GM19025 (cell line): ENCODE results near the gene QSOX1.
"Not testable (repeated sequence)": the region's sequence is repeated elsewhere in the genome, so short reads cannot be mapped to it uniquely, and the experiment has no call there.

Experiments
- ATAC-seq: cut with Tn5 transposase; IDR thresholded peaks from one replicate; pipeline ENCODE4 v1.9.1; 2021; ENCODE audit warnings: mild to moderate bottlenecking, low read depth, moderate library complexity; ENCODE audit not compliant: unreplicated experiment

The QSOX1 gene

DNA sequence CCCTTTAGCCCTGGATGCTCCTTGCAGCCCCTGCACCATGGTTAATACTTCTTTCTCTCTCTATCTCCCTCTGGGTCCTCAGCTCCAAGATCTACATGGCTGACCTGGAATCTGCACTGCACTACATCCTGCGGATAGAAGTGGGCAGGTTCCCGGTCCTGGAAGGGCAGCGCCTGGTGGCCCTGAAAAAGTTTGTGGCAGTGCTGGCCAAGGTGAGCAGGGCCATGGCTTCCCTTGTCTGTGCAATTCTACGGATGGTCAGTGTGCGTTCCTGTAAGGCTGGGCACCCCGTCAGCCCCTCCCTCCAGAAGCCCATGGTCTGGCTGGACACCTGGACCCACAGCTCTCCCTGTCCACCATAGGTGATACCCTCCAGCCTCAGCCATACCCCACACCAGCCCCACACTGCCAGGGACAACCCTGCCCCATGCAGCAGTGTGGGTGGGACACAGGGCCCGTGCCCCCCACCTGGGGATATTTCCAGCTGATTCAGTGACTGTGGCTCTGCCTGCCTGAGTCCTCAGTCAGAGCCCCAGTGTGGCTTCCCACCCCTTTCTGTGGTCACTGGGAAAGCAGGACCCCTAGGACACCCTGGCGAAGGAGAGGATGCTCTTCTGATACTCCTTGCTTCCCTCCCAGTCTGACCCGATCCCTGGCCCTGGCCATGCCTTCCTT, 31.4 kb downstream of the QSOX1 start:
- no peak for ATAC-seq

DNA sequence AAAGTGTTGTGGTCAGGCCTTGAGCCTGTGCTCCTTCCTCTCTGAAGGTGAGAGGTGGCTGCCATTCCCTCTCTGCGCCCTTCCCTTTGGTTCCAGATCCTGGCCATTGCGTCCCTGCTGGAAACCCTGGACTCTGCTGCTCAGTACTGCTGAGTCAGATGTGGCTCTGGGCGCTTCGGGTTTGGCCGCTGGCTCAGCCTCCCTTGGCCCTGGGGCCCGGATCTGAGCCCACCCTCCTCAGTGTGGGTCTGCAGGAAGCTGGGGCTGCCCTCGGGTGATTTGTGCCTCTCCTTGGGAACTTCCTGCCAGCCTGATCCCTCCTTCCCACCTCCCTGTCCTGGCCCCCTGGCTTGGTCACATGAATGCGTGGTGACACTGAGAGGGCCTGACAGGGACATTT, 32.2 kb downstream of the QSOX1 start:
- no peak for ATAC-seq

DNA sequence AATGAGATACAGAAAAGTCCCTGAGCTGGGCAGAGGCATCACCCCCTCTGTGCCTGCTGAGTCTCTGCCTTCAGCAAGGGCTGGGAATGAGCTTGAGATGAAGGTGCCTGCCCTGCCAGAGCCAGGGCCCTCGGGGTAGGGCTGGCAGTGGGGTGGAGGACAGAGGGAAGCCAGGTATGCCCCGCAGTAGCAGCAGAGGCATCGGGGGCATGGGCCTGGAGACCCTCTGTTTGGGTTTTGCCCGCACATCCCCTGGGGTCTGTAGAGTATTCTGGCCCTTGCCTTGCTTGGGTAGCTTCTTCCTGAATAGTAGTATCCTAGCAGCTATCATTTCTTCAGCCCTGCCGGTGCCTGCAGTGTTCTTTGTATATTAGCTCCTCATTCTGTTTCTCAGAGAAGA, 33.0 kb downstream of the QSOX1 start:
- no peak for ATAC-seq

DNA sequence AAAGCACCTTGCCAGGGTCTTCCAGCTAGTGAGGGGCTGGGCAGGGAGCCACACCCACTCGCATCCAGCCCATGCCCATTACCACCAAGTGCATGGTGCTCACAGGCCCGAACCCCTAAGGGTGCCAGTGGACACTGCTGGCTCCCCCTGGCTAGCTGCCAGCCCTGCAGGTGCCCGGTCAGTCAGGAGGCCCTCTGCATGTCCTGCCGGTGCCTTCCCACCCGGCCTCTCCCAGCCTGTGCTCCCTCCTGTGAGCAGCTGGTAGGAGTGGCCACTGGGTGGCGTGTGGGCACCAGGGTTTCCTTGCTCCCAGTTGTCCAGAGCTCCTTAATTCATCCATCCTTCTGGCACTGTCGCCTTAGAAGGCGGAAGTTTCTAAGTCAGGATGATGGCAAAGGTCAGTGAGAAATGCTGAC, 33.4 kb downstream of the QSOX1 start:
- ATAC-seq = no peak

DNA sequence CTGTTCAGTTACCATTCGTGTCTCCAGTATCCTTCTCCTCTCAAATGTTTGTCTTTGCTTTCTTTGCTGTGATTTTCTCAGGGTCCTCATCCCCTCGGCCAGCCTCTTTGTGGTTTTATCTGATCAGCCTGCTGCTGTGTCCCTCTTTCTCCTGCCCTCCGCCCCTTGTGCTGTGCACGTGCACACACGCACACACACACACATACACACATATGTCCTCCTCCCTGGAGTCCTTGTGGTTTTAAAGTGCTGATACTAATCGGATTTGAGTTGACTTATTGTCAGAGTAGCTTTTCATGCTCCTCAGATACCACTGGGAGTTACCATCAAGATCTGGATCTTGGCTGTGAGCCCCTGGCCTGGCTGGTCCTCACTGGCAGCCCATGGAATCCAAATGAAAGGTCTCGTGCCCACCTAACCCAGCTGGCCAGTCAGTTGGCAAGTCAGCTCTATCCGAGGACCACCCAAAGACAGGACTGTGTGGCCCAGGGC, 34.1 kb downstream of the QSOX1 start:
- no peak for ATAC-seq

DNA sequence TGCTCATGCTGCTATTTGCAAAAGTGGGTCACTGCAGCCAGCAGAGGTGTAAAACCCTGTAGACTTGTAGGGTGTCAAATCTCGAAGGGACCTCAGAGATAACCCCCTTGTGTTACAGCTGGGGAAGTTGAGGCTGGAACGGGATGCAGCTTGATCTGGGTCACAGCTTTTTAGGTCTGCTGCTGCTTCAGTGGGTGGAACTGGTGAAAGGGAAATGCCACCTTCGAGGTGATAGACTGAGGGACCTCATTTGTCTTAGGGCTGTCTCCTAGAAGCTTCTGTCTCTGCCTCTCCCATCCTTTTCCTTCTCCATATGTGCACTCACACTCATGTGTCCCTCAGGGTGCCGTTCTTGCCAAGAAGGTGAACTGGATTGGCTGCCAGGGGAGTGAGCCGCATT, 35.4 kb downstream of the QSOX1 start:
- ATAC-seq = no peak

DNA sequence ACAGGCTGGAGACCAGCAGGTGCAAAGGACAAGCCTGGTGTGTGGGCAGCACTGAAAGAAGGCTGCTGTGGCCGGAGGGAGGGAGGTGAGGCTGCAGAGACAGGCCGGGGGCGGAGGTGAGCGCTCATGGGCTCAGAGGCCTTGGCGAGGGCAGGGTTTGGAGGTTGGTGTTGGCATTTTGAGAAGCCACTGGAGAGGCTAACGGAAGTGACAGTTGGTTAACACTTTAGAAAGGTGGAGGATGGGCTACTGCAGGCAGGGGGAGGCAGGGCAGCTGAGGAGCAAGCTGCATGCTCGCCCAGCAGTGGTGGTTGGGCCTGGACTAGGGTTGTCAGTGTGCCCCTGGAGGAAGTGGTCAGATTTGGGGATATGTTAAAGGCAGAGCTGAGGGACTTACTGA, 37.5 kb downstream of the QSOX1 start:
- no peak for ATAC-seq

DNA sequence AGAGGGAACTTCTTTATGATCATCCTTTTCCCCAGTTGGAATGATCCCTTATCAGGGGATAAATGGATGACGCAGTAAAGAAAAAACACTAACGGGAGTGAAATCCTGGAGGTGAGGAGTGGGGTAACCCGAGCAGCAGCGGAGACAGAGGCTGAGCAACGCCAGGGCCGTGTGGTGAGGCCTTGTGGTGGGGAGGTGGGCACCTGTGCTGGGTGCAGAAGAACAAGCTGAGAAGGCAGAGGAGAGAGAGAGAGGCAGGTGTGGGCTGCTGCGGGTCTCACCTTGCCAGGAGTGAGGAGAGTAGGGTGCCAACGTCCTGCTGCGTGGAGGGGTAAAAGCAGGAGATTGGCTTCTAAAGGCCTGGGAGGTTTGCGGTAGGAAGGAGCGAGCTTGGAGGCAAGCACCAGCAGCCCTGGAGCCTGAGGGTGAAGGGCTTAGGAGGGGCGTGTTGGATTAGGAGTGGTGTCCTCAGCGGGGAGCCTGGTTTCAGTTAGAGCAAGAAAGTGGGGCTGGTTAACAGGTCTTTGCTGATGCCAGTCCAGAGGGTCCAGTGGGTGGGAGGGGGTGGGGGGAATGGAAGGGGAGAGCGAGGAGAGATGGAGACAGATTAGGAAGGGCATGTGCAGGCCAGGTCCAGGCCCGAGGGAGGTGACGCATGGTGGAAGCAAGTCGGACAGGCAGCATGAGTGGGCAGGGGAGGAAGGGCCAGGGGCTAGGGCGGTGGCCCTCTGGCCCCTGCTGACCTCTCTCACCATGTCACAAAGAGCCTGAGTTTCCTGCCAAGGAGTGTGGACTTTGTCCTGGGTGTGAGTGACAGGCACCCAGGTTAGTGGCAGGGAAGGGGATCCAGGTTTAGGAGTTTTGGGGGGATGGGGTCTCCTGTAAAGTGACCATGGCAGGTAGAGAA, 38.7 kb downstream of the QSOX1 start:
- ATAC-seq = no peak

DNA sequence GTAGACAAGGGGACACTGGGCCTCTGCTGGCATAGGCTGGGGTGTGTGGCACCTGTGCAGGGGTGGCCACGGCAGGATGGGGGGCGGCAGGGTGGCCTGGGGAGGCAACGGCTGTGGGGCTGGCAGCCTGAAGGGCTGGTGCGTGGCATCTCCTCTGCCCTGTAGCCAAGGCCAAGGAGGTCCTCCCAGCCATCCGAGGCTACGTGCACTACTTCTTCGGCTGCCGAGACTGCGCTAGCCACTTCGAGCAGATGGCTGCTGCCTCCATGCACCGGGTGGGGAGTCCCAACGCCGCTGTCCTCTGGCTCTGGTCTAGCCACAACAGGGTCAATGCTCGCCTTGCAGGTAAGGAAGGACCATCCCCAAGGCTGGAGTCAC, 39.4 kb downstream of the QSOX1 start:
- ATAC-seq = no peak

DNA sequence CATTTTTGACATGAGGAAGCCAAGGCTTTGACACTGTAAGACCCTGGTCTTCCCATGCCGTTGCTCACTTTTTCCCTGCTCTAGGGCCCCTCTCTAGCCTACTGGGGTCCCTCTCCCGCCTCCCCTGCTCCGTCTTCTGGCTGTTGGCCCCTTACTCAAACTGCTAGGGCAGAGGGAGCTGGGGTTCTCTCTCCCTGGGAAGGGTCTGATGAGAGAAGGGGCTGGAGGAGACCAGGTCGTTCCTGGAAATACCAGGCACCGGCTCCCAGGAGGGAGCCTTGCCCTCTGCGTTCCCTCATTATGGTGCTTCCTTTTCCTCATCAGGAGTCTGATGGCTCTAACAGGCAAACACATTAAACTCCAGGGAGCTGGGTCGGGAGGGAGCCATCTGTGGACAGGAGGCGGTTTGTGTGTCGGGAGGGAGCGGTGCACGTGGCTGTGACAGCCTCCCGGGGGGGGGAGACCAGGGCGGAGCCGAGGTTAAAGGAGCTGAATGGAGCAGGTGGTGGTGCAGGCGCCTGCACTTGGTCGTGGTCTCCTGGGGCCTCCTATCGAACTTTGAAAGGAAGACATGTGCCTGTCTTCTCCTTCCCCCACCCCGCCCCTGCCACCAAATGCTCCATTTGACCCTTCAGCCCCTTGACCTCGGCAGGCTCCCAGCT, 40.0 kb downstream of the QSOX1 start:
- ATAC-seq = no peak

DNA sequence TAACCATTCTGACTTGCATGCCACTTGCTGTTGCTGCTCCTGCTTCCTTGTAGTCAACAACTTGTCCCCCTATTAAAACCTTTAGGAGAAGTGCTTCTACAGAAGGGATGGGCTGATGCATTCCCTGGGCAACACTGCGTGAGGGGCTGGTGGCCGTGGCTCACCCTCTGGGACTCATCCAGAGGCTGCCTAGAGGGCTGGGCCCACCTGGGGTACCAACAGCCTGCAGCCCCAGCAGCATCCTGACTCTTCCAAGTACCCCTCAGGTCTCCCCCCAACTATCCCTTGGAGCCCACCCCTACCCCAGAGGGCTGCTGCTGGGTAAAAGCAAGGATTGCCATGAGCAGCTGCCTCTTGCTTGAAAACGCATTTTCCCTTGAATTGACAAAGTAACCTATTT, 40.7 kb downstream of the QSOX1 start:
- ATAC-seq = no peak

DNA sequence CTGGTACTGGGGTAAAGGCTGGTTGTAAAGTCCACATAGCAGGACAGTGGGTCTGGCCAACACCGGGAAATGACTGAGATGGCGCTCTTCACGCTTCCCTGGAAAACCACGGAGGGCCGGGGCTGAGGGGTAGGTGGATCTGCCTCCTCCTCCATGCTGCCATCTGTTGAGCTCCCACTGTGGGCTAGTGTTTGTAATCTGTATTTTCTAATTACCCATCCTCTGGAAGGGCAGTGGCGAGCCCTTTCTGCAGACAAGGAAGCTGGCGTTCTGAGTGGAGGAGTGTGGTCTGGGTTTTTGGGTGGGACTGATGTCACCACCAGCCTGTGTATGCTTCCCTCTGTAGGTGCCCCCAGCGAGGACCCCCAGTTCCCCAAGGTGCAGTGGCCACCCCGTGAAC, 41.2 kb downstream of the QSOX1 start:
- ATAC-seq = no peak

DNA sequence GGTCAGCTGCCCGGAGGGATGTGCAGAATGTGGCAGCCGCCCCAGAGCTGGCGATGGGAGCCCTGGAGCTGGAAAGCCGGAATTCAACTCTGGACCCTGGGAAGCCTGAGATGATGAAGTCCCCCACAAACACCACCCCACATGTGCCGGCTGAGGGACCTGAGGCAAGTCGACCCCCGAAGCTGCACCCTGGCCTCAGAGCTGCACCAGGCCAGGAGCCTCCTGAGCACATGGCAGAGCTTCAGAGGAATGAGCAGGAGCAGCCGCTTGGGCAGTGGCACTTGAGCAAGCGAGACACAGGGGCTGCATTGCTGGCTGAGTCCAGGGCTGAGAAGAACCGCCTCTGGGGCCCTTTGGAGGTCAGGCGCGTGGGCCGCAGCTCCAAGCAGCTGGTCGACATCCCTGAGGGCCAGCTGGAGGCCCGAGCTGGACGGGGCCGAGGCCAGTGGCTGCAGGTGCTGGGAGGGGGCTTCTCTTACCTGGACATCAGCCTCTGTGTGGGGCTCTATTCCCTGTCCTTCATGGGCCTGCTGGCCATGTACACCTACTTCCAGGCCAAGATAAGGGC, 41.9 kb downstream of the QSOX1 start:
- ATAC-seq = no peak

DNA sequence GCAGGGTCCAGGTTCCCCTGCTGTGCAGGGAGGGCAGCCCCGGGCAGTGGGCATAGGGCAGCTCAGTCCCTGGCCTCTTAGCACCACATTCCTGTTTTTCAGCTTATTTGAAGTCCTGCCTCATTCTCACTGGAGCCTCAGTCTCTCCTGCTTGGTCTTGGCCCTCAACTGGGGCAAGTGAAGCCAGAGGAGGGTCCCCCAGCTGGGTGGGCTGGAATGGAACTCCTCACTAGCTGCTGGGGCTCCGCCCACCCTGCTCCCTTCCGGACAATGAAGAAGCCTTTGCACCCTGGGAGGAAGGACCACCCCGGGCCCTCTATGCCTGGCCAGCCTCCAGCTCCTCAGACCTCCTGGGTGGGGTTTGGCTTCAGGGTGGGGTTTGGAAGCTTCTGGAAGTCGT, 42.6 kb downstream of the QSOX1 start:
- ATAC-seq = no peak

DNA sequence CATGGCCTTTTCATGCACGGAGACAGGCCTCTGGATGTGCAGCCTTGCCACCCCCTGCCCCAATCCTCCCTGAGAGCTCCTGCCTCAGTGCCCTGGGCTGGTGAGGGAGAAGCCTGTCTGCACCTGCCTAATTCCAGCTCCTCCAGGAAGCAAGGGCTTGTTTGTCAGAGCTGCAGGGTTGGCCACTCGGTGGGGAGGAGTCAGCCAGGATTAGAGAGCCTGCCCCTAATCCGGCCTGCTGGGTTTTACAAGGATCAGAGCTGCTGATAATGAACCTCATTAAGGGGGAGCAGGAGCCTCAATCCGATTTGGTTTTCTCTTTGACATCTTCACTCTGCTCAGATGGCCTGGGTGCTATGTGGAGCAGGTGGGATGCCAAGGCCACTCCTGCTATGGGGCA, 43.5 kb downstream of the QSOX1 start:
- no peak for ATAC-seq

DNA sequence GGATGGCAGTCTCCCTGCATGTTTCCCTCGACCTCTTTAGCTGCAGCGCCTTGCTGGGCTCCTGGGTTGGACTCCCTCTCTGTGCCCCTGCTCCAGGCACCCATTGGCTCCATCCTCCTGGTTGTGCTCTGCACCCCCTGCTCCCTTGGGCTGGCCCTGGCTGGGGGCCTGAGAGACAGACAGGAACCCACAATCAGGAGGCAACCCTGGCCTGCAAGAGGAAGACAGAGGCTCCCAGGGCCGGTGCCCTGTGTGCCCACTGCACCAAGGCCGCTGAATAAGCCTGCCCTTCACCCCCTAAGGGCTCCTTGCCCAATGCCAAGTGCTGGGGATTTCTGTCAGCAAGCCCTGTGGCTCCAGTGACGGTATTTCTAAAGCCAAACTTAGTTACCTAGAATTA, 43.9 kb downstream of the QSOX1 start:
- ATAC-seq = no peak

DNA sequence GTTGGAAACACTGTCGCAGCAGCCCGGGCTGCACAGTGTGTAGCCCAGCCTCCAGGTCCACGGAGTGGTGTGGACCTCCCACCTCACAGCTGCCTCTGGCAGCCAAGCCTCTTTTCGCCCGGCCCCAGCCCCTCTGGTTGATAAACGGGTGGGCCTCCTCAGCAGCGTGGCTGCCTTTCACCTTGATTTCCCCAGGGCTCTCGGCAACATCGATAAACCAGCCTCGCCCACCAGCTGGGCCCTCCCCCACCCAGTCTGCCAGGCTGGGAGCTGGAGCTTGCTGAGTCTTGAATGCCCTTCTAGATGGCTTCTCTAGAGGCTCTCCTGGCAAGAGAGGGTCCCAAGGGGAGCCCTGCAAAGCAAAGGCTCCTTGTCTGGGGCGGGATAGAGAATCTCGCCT, 44.3 kb downstream of the QSOX1 start:
- no peak for ATAC-seq

DNA sequence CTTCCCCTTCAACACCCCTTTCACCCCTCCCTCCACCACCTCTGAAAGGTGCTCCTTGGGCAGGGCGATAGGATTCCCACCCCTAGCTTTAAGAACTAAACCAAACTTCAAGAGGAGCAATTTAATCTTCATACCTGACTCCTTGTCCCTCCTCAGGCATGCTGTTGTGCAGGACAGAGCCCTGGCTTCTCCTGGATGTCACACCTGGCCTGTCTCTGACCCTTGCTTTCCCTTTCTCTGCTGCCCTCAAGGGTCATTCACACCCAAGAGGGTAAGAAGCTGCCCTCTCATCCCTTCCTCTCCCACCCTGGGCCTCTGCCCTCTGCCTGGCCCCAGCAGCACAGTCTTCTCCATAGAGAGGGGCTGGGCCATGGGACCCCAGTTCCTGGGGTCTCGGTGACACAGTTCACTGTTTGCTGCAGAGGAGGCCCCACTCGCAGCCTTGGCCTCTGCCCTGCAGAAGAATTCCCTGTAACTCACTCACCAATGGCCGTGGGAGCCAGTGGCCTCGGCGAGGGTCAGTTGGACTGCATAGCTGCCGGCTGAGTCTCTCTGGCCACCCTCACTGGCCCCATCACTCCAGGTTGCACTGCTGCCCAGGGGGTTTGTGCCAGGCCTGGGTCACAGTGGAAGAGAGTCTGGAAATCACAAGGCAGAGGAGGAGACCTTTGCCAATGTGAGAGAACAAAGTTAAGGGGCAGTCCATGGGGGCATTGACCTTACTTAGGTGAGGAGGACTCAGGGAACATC, 47.0 kb downstream of the QSOX1 start:
- ATAC-seq = no peak

DNA sequence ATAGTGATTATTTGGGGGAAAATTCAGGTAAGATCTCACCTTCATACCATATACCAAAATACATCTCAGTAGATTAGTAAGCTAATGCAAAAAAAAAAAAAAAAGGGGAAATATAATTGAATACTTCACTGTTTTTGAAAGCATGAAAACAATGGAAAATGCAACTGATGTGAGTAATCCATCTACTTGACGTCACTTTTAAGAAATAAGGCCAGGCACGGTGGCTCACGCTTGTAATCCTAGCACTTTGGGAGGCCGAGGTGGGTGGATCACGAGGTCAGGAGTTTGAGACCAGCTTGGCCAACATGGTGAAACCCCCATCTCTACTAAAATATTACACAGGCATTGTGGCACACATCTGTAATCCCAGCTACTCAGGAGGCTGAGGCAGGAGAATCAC, 47.9 kb downstream of the QSOX1 start:
- ATAC-seq = not testable (repeated sequence)

DNA sequence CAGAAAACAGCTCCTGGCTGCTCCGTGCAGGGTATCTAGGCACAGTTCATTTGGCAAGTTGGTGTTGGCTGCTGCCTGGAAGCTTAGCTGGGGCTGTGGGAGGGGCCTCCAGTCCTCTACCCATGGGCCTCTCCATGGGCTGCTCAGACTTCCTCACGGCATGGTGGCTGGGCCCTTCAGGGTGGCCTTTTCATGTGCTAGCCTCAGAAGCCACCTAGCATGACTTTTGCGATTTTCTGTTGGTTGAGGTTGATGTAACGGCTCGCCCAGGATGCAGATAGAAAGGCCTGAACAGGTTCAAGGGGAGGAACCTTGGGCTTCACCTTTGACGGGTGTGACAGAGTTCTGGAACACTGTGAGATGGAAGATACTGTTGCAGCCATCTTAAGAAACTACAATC, 49.6 kb downstream of the QSOX1 start:
- ATAC-seq = no peak
